HFFc6 (cell line): ENCODE data around the gene PDGFRB. TPM values are rescaled to one million over a fixed set of nuclear protein-coding genes. Genes with fewer than 3 reads are reported as not detected.

Source experiments
- DNase-seq: peaks from one replicate; pipeline ENCODE4 v3.0.0-alpha.2; 2018
- H3K27ac Mint-ChIP-seq: 2 replicates; pipeline ENCODE4 v1.8.0; 2020; ENCODE audit warnings: mild to moderate bottlenecking, mixed read lengths
- H3K27me3 Mint-ChIP-seq: 2 replicates; pipeline ENCODE4 v1.8.0; 2021; ENCODE audit warnings: mild to moderate bottlenecking, moderate library complexity, mixed read lengths; ENCODE audit not compliant: insufficient read depth
- H3K36me3 Mint-ChIP-seq: 2 replicates; pipeline ENCODE4 v1.8.0; 2021; ENCODE audit warnings: low read depth, mixed read lengths
- H3K4me1 Mint-ChIP-seq: 2 replicates; pipeline ENCODE4 v1.8.0; 2020; ENCODE audit warnings: low read depth, mixed read lengths
- H3K4me3 Mint-ChIP-seq: 2 replicates; pipeline ENCODE4 v1.8.0; 2020; ENCODE audit warnings: mild to moderate bottlenecking, moderate library complexity, mixed read lengths
- H3K9me3 Mint-ChIP-seq: 2 replicates; pipeline ENCODE4 v1.8.0; 2020; ENCODE audit warnings: mild to moderate bottlenecking, mixed read lengths
- CTCF ChIP-seq: fragments of 200-600 bp; sonication (generic); IDR thresholded peaks from 2 replicates; pipeline ENCODE4 v1.5.0; 2021; ENCODE audit warnings: antibody characterized with exemption, mild to moderate bottlenecking
- total RNA-seq, 6 experiments: library from RNA; stranded (reverse); fragmentation: NEBNext Ultra II Directional; extraction: Animal tissue kit (Norgen Biotek cat#: 25700); gene quantifications; 2 replicates in 1 of 6; 3 replicates in 5 of 6; pipeline ENCODE4 v1.2.3, GENCODE V29; 2021

Gene PDGFRB
- total RNA-seq, 6 experiments from 2014 or later = 137 to 208 (median 180) TPM

- peak overlapping the region; percentile 37; the same call in 1 of the 2 replicates for H3K4me3 Mint-ChIP-seq
- peak overlapping the region; percentile 76 for H3K27ac Mint-ChIP-seq
- no peak for TF ChIP-seq CTCF
- H3K9me3 Mint-ChIP-seq = no peaks in the 10 kb centered on the region
- peaks cover 11% of the 10 kb centered on the region for H3K27me3 Mint-ChIP-seq
- peak; percentile 26 for DNase-seq
- peaks cover 65% of the 10 kb centered on the region for H3K36me3 Mint-ChIP-seq
- peaks cover 78% of the 10 kb centered on the region for H3K4me1 Mint-ChIP-seq
Observed at GRCh38 chr5:150131978-150132694, 23.5 kb downstream of the PDGFRB start.

- H3K27me3 Mint-ChIP-seq = peaks cover 9% of the 10 kb centered on the region
- peaks cover 75% of the 10 kb centered on the region for H3K4me1 Mint-ChIP-seq
- H3K4me3 Mint-ChIP-seq = no peak overlapping the region
- peak; percentile 30 for DNase-seq
- H3K36me3 Mint-ChIP-seq = peaks cover 66% of the 10 kb centered on the region
- TF ChIP-seq CTCF = no peak
- peak overlapping the region; percentile 59 for H3K27ac Mint-ChIP-seq
- no peaks in the 10 kb centered on the region for H3K9me3 Mint-ChIP-seq
Observed at GRCh38 chr5:150131461-150131860, 24.2 kb downstream of the PDGFRB start.

GRCh38 chr5:150130493-150130922 is 25.1 kb downstream of the PDGFRB start:
- Mint-ChIP-seq H3K9me3 (no peaks in the 10 kb centered on the region), H3K4me3 (no peak overlapping the region), H3K36me3 (peaks cover 76% of the 10 kb centered on the region), H3K27me3 (peaks cover 11% of the 10 kb centered on the region), H3K27ac (peak overlapping the region; percentile 67), H3K4me1 (peaks cover 73% of the 10 kb centered on the region)
- no peak for DNase-seq
- TF ChIP-seq CTCF = no peak

GRCh38 chr5:150129813-150130492 is 25.7 kb downstream of the PDGFRB start:
- TF ChIP-seq CTCF = peak; percentile 96
- DNase-seq = peak; percentile 56
- H3K27ac Mint-ChIP-seq = peak overlapping the region; percentile 67
- H3K4me1 Mint-ChIP-seq = peaks cover 68% of the 10 kb centered on the region
- H3K4me3 Mint-ChIP-seq = no peak overlapping the region
- H3K27me3 Mint-ChIP-seq = peaks cover 11% of the 10 kb centered on the region
- peaks cover 76% of the 10 kb centered on the region for H3K36me3 Mint-ChIP-seq
- no peaks in the 10 kb centered on the region for H3K9me3 Mint-ChIP-seq

GRCh38 chr5:150129454-150129812 is 26.2 kb downstream of the PDGFRB start:
- no peaks in the 10 kb centered on the region for H3K9me3 Mint-ChIP-seq
- no peak for TF ChIP-seq CTCF
- H3K4me3 Mint-ChIP-seq = no peak overlapping the region
- peaks cover 62% of the 10 kb centered on the region for H3K4me1 Mint-ChIP-seq
- peaks cover 75% of the 10 kb centered on the region for H3K36me3 Mint-ChIP-seq
- no peak overlapping the region for H3K27ac Mint-ChIP-seq
- peaks cover 11% of the 10 kb centered on the region; the same call in 1 of the 2 replicates for H3K27me3 Mint-ChIP-seq
- no peak for DNase-seq
